AG08395 (cell line): ENCODE data around the gene NEK5.
"Not testable (repeated sequence)": the region's sequence is repeated elsewhere in the genome, so short reads cannot be mapped to it uniquely, and the experiment has no call there.

Experiments
- DNase-seq: peaks from one replicate; pipeline ENCODE4 v3.0.0; 2012; ENCODE audit warnings: mixed read lengths, low spot score

The NEK5 gene

DNA sequence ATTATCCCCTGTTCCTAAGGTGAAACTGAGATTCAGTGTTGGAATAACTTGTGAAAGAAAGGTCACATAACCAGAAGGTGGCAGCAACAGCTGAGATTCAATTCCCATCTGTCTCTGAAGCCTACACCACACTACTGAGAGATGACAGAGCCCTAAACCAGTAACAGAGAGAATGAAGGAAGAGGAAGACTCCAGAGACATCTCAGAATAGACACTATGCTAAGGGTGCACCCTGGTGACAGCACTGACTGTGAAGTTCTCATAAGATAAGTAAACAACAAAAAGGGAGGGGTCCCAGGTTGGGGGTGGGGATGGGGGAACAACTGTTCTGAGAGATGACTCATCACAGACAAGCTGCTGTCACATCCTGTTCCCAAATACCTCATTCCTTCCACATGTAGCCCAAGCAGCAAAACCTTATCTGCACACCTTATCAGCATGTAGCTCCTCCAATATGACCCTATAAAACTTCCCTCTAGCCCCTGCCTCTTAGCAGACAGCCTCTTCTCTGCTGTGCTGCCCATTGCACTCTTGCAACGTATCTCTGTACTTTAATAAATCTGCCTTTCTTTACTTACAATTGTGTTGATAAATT lies 57.8 kb downstream of the NEK5 start:
- peak; percentile 62 for DNase-seq

DNA sequence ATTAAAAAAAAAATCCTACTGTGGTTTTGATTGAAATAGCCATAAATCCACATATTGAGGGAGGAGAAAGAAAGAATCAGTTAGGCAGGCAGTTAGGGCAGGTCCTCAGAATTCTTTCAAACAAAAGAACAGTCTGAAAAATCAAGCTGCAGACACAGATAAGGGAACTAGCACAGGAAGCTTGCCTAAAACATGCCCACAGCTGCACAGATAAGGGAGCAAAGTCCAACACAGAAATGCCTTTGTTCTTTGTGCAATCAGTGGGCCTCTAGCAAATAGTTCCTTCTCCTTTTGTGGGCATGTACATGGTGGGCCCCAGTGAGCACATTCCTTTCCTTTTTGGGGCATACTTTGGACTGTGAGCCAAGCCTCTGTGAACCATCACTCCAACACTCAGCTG lies 61.6 kb downstream of the NEK5 start:
- DNase-seq, result no peak

DNA sequence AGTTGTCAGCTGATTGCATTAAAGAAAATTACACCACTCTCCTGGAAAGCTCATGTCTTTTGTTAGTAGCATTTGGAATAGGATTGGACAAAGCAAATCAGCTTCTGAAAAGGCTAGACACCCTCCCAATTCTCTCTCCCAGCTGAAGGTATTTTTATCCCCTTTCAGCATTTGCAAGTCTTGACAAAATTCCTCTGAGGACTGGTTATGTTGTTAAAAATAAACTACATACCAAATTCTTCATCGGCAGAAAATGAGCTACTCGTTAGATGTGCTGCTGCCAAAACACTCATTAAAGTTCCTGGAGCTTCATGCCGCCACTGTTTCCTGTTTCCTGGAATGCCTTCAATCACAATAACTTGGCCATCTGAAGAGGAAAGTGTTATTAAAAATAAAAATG lies 67.3 kb downstream of the NEK5 start:
- peak; percentile 54 for DNase-seq

DNA sequence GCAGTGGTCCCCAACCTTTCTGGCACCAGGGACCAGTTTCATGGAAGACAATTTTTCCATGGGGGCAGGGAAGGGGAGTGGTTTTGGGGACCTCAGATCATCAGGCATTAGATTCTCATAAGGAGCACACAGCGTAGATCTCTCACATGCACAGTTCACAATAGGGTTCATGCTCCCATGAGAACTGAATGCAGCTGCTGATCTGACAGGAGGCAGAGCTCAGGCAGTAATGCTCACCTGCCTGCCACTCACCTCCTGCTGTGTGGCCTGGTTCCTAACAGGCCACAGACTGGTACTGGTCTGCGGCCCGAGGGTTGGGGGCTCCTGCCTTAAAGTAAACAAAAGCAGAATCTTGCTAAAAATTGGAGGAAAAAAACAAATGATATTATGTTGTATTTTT lies 67.8 kb downstream of the NEK5 start:
- not testable (repeated sequence) for DNase-seq

DNA sequence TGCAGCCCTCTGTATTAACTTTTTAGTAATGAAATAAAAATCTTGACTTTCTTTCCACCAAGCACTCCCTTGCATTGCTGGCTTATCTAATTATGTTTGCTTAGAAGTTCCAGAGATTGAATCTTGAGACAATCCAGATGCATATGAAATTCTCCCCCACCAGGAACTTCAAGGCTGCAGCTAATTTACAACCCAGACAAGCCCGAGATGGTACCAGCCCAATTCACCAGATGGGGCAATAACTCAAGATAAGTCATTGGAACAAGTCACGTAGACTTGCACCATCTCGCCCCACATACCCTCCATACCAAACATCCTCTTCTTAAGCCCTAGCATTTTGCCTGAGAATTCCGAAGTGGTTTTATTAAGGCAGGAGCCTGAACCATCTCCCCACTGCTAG lies 75.4 kb downstream of the NEK5 start:
- DNase-seq, result peak; percentile 15

DNA sequence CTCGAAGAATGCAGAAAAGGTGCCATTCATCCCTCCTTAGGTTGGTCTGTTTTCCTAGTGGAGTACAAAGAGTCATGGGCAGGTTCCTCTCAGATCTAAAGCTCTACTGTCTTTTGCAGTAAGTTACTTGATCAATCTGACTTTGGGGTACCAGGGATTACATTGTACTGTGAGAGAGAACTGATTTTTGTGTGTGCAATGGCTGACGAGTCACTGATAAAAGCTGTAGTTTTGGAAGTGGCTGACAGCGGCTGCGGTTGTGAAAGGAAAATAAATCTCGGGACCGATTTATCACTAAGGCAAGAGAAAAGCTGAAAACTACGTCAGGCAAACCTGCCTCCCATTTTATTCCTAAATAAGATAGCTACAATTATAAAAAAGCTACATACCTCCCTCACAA lies 77.5 kb downstream of the NEK5 start:
- no peak for DNase-seq

DNA sequence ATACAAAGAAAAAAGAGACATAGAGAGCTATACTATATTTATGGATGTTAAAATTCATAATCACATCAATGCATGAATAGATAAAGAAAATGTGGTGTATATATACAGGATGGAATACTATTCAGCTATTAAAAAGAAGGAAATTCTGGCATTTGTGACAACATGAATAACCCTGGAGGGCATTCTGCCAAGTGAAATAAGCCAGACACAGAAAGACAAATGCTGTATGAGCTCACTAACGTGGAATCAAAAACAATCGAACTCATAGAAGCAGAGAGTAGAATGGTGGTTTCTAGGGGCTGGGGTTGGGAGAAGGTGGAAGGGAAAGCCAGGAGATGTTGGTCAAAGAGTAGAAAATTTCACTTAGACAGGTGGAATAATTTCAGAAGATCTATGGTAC lies 80.4 kb downstream of the NEK5 start:
- DNase-seq, result no peak

DNA sequence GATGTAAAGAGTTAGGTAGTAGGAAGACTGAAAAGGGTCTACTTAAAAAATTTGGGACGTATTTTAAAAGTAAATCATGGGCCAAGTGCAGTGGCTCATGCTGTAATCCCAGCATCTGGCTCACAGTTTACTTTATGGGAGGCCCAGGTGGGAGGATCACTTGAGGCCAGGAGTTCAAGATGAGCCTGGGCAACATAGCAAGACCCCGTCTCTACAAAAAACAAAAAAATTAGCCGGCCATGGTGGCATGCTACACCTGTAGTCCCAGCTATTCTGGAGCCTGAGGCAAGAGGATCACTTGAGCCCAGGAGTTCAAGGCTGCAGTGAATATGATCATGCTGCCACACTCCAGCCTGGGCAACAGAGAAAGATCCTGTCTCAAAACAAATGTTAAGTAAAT lies 81.4 kb downstream of the NEK5 start:
- DNase-seq, result no peak

DNA sequence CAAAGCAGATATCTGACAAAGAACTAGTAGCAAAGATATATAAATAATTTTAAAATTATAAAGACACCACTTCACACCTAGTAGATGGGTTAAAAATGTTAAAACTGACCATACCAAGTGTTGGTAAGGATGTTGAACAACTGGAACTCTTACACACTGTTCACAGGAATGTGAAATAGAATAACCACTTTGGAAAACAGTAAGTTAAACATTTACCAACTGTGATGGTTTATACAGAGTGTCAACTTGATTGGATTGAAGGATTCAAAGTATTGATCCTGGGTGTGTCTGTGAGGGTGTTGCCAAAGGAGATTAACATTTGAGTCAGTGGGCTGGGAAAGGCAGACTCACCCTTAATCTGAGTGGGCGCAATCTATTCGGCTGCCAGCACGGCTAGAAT lies 85.2 kb downstream of the NEK5 start:
- no peak for DNase-seq

DNA sequence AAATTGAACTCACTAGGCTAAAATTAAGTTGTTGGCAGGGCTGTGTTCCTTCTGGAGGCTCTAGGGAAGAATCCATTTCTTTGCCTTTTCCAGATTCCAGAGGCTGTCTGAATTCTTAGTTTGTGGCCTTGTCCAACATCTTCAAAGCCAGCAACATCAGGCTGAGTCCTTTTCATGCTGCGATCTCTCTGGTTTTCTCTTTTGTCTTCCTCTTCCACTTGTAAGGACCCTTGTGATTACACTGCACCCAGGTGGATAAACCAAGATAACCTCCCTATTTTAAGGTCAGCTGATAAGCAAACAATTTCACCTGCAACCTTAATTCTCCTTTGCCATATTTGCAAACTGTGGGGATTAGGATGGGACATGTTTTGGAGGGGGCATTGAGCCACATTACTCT lies 92.8 kb downstream of the NEK5 start:
- DNase-seq, result no peak

DNA sequence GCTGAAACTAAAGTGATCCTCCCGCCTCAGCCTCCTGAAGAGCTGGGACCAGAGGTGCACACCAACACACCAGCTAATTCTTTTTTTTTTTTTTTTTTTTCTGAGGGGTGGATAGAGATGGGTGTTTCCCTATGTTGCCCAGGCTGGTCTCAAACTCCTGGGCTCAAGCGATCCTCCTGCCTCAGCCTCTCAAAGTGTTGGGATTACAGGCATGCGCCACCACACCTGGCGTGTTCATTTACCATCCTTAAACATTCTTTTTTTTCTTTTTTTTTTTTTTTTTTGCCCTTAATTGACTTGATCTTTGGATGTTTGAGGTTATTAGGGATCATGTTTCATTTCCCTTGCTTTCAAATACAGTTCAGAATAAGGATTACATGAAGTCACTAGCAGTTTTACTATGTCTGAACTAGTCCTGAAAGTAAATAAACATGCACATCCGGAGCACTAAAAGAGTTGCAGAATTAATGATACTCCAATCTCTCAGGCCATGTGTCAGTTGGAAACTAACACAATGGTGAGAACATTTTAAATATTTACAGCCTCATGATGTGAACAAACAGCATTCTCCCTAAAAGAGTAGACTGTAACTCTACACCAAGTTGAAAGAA lies 94.2 kb downstream of the NEK5 start:
- no peak for DNase-seq

DNA sequence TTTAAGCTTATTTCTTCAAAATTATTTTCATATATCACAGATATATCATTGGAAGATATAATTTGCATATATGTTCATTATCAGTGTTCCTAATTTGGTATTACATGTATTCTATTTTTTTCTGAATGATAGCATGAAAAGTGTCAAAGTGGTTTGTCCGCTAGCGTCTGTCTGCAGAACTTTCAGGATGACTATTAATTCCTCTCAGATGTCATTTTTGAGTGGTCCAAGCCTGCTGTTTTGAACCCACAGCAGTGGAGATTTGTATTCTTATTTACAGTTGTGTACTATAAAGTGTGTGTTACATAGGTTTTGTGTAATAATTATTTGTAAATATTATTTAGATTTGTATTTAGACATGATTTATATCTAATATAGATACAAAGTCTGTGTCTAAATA lies 95.8 kb downstream of the NEK5 start:
- DNase-seq, result no peak

DNA sequence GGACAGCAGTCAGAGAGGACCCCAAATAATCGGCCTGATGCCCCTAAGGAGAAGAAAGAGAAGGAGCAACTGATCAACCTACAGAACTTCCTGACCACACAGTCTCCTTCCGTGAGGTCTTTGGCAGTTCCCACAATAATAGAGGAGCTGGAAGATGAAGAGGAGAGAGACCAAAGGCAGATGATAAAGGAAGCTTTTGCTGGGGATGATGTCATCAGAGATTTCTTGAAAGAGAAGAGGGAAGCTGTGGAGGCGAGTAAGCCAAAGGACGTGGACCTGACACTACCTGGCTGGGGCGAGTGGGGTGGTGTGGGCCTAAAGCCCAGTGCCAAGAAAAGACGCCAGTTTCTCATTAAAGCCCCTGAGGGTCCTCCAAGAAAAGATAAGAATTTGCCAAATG lies 98.5 kb downstream of the NEK5 start:
- not testable (repeated sequence) for DNase-seq

DNA sequence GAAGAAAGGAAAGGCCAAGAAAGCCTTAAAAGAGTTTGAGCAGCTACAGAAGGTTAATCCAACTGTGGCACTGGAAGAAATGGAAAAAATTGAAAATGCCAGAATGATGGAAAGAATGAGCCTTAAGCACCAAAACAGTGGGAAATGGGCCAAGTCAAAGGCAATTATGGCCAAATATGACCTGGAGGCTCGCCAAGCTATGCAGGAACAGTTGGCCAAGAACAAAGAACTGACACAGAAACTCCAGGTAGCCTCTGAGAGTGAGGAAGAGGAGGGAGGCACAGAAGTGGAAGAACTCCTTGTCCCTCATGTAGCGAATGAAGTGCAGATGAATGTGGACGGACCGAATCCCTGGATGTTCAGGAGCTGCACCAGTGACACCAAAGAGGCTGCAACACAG lies 99.3 kb downstream of the NEK5 start:
- no peak for DNase-seq

DNA sequence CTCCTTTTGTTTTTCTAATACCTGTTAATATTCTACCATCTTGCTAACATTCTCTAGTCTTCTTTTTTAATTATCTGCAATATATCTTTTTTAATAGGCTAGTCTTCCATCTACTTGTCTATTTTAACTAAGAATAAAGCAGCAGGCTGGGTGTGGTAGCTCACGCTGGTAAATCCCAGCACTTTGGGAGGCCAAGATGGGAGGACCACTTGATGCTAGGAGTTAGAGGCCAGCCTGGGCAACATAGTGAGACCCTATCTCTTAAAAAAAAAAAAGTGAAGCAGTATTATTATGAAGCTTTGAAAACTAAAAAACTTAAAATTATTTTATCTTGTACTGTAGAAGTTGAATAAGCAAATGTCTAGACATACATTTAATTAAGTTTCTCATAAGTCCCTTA lies 101.0 kb downstream of the NEK5 start:
- no peak for DNase-seq

DNA sequence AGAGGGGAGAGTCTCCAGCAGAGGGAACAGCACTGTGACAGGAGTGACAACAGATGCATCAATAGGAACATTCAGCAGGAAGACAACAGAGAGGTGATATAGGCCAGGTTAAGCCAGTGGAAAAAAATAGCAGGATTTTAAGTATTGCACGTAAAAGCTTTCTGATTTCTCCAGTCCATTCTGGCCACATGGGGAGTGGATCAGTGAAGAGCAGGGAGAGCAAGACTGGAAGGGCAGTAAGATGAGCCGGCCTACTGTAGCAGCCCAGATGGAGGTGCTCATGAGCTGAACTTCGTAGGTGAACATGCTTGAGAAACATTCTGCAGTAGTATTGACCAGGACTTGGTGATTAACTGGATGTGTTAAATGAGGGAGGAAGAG lies 102.6 kb downstream of the NEK5 start:
- no peak for DNase-seq

DNA sequence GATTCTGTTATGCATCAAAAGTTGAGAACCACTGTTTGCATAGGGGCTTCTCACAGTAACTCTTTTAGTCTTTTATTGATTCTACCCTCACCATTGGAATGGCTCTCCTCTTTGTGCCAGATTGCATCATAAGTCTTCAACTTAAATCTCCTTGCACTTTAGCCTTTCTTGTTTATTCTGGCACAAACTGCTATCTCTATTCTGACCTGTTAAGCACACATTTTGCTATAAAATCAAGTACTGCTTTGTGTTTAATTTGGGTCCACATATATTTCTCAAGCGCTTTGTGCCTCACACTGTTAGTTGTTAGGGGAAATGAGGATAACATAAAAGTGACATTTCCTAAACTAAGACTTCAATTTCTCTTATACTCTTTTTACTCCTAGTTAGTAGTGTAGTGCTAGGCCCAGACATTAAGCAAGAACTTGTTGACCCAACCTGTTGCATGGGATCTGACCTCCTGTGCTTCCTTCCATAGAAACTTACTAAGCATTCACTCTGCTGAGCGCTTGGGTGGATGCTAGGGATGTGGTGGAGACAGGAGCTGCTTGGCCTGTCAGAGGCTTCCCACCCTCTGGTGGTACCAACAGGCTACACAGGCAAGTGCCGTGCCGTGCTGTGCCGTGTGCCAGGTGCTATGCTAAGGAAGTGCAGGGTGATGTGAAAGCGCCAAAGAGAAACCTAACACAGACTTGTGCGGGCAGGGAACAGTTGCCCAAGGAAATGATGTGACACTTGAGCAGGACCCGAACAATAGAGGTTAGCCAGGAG lies 103.2 kb downstream of the NEK5 start:
- no peak for DNase-seq

DNA sequence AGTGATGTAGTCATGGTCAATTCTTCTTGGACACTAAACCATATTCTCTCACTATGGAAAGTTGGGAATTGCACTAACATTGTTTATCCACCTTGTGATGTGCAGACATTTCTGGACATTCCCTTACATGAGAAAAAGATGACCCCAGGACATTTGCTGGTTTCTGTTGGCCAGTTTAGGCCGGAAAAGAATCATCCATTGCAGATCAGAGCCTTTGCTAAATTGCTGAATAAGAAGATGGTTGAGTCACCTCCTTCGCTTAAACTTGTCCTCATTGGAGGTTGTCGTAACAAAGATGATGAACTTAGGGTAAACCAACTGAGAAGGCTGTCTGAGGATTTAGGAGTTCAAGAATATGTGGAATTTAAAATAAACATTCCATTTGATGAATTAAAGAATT lies 104.4 kb downstream of the NEK5 start, which contains the start of gene UTP14C:
Gene UTP14C, plus strand, starts transcription at position 211 of the 400 bp plus-strand sequence. CDS start 4,114 bp downstream, outside the sequence.
- DNase-seq, result no peak

DNA sequence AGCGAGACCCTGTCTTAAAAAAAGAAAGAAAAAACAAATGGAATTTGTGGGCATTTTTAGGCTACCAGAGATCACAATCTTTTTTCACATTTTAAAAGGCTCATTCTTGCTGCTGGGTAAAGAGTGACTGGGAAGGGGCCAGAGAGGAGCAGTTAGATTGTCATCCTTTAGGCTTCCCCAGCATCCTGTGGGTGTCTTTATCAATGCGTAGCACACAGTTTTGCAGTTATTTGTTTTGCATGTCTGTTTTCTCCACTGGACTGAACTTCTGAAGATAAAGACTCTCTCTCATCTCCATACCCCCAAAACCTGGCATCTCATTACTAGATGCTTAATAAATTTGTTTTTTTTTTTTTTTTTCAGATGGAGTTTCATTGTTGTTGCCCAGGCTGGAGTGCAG lies 106.5 kb downstream of the NEK5 start:
- no peak for DNase-seq

DNA sequence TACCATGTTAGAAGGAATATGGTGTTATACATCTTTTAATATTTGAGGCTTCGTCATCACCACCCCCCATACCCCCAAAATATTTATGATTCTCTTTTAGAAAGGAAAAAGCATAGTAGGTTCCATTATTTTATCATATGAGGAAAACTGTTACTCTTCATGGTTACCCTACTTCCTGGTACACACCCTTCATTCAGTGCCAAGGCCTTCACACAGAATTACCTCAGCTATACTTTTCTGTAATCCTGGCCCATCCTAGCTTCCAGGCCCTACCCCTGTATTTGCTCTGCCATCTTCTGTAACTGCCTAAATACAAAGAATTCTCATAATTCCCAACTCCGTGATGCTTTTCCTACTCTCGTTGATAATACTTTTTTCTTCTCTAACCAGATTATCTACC lies 108.7 kb downstream of the NEK5 start:
- DNase-seq, result no peak

DNA sequence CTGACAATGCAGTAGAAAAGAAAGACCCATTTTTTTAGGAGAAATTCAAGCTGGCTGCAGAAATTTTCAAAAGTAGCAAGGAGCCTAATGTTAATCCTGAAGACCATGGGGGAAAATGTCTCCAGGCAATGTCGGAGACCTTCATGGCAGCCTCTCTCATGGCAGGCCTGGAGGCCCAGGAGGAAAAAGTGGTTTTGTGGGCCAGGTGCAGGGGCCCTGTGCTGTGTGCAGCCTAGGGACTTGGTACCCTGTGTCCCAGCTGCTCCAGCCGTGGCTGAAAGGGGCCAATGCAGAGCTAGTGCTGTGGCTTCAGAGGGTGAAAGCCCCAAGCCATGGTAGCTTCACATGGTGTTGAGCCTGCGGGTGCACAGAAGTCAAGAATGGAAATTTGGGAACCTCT lies 112.6 kb downstream of the NEK5 start:
- DNase-seq, result no peak

DNA sequence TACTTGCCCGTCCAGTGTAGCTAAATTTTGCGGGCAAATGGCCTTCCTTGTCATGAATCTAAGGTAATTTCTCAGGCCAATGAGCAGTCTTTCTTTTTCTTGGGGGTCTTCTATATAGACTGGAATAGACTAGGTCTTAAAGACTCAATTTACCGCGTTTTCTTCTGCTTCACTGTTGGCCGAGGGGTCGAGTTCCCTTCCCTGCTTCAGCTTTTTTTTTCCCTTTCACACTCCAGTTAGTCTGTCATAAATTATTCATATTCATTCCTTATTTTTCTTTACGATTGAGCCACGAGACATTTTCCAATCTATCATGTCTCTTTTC lies 116.4 kb downstream of the NEK5 start:
- no peak for DNase-seq

DNA sequence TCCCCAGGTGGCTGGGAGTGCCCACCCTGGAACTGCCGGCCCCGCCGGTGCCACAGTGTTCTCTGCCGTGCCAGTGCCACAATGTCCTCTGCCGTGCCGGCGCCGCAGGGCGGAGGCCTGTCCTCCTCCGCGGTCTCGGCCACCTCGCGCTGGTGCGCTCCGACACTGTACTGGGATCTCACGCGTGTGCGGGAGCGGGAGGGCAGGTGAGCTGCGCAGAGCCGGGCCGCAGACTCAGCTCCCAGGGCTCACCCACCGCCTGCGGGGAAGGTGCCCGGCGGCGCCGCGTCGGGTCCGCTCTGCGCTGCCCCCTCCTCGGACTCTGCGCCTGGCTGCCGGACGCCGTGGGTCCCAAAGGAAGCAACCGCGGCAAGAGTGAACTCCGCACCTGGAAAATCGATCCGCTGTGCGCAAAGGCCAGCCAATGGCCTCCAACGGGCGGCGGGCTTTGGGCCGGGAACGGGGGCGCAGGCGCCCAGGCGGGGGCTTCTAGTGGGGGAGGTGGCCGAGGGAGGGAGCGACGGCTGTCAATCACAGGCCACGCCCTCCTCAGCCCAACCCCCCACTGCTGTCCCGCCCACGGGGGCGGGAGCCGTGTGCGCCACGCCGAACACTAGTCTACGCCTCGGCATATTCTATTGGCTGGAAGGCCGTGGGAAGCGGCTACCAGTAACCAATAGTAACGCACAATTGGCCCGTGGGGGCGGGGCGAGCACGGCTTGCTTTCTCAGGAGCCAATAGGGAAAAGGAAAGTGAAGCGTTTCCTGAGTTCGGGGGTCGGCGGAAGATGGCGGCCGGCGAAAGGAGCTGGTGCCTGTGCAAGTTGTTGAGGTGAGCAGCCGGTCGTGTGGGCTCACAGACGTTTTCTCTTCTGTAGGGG lies 117.0 kb downstream of the NEK5 start, which contains the start of gene ALG11:
Gene ALG11, plus strand, starts transcription at position 767 of the 880 bp plus-strand sequence. Its CDS starts 21 bp downstream, at position 788.
- peak; percentile 99 for DNase-seq
